ENCODE measurements around the gene ABCA1.
"Not testable (repeated sequence)": the region's sequence is repeated elsewhere in the genome, so short reads cannot be mapped to it uniquely, and the experiment has no call there.

The ABCA1 gene

DNA sequence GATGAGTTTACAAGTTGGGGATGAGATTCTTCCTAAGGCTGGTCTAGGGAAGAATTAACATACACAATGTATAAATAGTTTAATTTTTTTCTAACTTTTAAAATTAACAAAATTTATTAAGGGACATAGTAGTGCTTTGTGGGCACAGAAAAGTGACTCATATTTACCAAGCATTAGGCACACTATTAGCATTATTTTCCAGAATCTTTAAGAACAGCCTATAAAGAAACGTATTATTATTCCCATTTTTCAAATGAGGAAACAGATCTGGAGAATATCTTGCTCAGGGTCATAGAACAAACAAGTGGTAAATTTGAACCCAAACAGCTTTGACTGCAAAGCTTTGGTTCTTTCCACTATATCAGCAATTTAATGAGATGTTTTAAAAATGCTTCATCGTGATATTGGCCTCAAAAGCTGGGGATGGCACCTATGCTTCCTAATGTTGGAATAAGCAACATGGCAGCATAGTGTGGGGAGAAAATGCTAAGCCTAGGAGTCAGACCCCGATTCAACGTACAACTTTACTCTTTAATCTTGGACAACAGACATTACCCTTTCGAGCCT is 55.9 kb downstream of the ABCA1 start:
- in situ Hi-C loops (cut with MboI; ENCODE audit: low sequenced_read_pairs), result no loop called here

DNA sequence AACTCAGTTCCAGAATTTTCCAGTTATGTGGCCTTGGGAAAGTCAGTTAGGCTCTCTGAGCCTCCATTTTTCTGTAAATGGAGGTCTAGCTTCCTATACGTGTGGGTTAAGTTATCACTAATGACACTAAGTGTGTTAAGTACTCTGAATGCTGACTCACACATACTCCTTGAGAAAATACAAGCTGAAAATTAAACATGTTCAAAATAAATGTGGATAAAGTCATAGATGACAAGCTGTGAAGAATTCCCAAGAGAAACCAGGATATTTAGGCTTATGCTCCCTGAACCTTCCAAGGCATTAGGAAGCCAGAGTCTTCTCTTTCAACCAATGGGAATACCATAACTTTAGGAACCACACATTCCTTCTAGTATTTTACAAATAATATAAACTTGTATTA is 58.1 kb downstream of the ABCA1 start:
- in situ Hi-C loops (cut with MboI; ENCODE audit: low sequenced_read_pairs), result no loop called here

DNA sequence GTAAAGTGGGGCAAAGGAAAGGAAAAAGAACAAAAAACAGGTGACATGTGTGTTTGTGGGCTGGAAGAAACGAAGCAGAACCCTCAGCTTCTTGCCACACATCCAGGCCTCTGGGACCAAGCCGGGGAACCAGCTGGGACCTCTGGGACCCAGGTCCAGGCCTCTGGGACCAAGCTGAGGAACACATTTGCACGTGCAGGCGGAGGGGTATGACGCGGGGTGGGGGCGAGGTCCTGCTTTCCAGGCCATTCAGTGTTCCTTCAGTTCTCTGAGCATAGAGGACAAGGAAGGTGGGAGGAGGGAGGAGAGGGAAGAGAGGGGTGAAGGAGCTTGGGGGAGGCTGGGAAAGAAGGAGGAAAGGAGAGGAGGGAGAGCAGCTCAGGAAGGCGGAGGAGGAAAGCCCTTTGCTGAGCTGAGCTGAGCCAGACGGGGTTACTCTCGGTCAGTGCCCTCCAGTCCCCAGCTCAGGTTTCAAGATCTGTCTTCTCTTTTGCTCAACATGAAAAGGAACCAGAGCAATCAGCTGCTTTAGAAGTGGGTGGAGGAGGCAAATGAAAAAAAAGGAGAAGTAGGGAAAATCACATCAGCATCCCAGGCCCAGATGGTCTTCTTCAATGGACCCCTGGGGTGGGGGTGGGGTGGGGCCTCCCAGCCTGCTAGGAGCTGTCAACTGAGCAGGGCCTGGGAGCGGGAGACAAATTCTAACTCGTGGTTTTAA is 59.1 kb downstream of the ABCA1 start:
- in situ Hi-C loops (cut with MboI; ENCODE audit: low sequenced_read_pairs), result no loop called here

DNA sequence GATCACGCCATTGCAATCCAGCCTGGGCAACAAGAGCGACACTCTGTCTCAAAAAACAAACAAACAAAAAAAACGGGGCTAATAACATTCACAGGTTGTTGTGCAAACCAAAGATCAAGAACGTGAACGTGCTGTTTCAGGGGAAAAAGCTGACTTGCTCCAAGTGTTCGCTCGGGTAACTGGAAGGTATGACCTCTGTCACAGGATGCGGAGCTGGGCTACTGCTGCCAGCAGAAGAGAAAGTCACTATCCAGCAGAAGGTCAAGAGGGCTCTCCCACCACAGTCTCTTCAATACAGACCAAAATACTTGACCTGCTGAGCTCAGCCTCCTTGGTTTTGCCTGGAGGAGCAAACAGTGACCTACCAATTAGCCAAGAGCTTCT is 59.7 kb downstream of the ABCA1 start:
- in situ Hi-C loops (cut with MboI; ENCODE audit: low sequenced_read_pairs), result no loop called here

DNA sequence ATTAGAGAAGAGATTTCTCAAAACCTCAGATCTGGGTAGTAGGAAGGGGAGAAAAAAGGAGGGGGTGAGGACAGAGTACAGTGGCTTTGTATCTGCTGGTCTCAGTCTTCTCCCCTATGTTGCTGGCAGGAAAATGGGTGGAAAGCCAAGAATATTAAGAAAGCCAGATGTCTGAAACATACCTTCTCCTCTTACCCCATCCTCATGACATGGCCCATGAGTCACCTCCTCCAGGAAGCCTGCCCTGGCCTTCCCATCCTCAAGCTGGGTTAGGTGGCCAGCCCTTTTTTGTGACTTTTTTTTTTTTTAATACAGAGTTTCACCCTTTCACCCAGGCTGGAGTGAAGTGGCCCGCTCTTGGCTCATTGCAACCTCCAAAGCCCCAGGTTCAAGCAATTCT is 61.8 kb downstream of the ABCA1 start:
- in situ Hi-C loops (cut with MboI; ENCODE audit: low sequenced_read_pairs), result no loop called here

DNA sequence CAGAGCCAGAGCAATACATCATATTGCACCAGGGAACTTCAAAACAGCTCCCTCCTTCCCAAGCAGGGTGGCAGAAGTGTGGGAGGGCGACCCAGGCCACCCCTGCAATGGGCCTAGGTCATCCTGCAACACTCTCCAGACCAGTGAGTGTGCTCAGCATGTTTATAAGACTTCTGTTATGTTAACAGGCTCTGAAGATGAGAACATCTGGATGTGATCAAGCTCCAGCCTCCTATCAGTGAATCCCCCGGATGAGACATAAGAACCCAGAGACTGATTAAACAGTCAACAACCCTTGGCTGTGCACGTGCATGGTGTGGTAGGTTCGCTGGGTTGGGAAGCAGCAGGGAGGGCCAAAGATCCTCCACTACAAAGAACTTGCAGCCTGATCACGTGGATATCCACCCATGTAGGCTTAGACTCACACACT is 63.3 kb downstream of the ABCA1 start:
- in situ Hi-C loops (cut with MboI; ENCODE audit: low sequenced_read_pairs), result no loop called here

DNA sequence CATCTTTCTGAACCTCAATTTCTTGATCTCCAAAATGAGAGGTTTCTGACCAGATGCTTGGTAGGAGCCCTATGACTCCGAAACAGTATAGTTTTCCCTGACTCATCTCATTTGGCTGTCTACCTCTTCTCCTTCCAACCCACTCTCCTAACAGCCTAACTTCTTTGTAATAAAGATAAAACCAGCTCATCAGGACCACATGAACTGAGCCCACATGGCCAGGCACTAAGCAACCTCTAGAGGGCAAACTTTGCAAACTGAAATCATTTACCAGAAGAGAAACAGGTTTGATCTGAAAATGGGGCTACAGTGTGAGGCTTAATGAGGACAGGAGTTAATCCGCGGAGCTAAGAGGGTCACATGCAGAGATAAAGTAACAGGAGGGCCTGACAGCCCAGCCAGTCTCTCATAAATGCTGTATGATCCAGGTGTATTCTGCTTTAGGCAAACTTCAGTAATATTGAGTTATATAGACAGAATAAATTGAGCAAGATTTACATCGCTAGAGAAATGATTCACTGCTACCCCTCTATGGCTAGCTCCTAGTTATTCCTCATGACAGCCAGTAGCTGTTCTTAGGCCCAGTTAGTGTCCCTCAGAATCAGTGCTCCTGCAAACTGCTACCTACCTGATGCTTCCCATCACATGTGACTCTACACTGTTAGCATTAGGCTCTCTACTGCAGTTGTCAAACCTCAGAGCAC is 64.6 kb downstream of the ABCA1 start:
- in situ Hi-C loops (cut with MboI; ENCODE audit: low sequenced_read_pairs), result no loop called here

DNA sequence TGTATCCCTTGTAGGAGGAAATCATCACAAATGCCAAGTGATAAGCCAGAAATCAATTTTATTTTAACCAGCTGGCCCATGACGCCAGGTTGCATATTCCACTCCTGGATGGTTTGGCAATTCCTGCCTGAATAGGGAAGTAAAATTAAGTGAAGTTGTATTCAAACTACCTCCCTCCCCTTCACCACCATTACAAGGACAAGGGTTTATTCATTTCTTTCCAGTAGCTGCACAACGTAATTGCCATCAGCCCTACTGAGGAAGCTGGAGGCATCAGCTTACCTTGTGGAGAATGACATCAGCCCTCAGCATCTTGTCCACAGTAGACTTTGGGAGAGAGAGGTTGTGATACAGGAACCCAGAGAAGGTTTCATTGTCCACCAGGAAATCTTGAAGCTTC is 66.6 kb downstream of the ABCA1 start:
- in situ Hi-C loops (cut with MboI; ENCODE audit: low sequenced_read_pairs), result no loop called here

DNA sequence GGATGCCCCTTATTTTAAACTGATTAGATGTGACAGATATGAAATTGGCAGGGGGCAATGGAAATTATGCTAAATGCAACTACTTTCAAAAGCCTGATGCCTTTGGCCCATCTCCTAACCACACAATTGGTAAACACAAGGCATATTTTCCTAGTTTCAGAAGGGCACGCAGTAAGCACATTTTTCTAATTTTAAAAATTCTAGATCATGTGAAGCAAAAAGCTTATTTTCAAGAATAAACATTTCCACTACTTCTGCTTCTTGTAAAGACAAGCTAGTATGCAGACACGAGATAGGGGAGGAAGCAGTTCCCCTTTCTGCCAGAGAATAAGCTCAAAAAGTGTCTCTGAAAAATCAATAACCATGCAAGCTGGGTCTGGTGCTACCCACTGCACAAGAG is 67.7 kb downstream of the ABCA1 start:
- in situ Hi-C loops (cut with MboI; ENCODE audit: low sequenced_read_pairs), result no loop called here

DNA sequence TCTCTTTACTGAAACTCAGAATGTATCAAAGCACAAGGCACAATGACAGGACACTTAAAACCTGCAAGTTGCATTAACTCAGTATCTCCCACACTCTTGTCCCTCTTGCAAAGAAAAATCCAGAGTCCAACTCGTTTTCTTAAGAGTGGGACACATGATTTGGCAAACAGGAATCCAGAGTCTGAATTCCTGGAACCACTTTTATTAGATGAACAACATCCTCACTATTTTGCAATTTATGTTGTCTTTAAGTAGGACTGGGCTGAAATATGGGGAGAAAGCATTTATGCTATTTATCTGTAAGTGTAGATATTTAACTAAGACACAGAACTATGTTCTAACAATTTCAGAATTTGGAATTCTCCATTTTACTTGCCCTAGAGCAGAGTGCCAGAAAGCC is 69.1 kb downstream of the ABCA1 start:
- in situ Hi-C loops (cut with MboI; ENCODE audit: low sequenced_read_pairs), result no loop called here

DNA sequence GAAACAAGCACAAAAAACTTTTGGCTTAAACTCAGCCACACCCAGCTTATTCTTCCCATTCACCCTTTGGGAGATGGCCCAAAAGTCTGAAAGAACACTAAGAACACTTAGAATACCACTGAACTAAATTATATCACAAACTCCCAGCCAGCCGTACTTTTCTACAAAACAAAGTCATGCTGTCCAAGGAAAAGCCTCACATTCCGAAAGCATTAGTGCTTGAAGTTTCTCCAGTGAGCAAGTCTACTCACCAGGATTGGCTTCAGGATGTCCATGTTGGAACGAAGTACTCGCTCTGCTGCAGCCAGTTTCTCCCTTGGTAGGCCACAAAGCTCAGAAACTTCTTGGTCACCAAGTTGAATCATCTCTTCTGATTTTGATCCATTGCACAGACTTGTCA is 69.7 kb downstream of the ABCA1 start:
- in situ Hi-C loops (cut with MboI; ENCODE audit: low sequenced_read_pairs), result no loop called here

DNA sequence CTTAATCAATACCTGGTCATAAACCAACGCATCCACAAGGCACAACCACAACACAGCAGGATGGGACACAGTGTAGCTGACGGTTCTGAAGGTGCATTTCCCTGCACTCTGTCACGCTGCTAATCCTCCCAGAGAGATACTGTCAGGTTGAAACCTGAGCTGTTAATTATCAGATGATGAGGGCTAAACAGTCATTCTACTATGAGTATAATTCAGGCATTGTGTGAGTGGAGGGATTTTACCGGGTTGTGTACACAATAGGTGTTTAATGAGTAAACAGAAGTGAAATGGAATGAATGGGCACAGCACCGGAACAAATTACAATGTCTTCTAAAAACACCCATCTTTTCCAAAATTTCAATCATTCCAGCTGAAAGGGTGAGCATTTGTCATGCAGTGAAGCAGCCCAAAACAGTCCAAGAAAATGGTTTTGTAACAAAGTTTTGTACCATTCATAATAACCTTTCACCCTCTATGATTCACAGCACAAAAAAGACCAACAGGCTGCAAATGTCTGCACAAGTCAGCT is 71.5 kb downstream of the ABCA1 start:
- in situ Hi-C loops (cut with MboI; ENCODE audit: low sequenced_read_pairs), result no loop called here

DNA sequence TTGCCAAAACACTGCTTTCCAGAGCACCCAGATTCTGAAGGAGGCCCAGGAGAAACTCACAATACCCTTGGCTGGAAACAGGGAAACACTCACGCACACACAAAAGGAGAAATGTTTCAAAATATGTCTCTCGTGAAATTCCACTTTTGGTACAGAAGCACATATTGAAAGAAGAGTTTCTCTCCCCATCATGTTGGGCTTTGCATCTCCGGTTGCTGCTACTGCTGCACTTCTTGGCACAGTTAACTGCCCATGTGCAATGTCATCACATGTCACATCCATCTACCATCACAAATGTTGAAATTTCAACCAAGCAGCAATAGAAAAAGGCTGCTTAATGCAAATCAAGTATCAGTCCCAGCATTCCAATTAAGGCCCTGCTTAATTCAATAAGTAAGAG is 72.1 kb downstream of the ABCA1 start:
- in situ Hi-C loops (cut with MboI; ENCODE audit: low sequenced_read_pairs), result no loop called here

DNA sequence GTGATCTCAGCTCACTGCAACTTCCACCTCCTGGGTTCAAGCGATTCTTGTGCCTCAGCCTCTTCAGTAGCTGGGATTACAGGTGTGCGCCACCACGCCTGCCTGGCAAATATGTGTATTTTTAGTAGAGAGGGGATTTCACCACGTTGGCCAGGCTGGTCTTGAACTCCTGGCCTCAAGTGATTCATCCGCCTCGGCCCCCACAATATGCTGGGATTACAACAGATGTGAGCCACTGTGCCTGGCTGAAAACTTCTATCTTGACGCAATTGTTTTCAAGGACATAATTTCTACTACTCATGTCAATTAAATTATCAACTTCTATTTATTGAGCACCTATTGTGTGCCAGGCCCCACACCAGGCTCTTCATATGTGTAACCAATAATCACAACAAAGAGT is 72.7 kb downstream of the ABCA1 start:
- in situ Hi-C loops (cut with MboI; ENCODE audit: low sequenced_read_pairs), result not testable (repeated sequence)

DNA sequence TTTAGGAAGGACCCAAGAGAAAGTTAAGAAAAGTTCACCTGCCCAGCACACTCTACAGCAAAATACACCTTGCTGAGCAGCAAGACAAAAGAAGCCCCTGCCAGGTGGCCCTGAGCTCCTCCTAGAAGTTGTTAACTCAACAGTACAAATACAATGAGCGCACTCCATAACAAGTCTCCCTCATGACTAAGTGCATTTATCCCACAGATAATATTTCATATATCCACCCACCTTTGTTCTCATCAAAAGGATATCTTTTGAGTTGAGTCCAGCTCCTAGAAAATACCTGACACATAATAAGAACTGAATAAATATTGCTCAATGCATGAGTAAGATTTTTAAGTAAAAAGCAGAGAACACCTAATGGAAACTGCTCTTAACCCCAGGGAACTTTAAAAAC is 73.3 kb downstream of the ABCA1 start:
- in situ Hi-C loops (cut with MboI; ENCODE audit: low sequenced_read_pairs), result no loop called here

DNA sequence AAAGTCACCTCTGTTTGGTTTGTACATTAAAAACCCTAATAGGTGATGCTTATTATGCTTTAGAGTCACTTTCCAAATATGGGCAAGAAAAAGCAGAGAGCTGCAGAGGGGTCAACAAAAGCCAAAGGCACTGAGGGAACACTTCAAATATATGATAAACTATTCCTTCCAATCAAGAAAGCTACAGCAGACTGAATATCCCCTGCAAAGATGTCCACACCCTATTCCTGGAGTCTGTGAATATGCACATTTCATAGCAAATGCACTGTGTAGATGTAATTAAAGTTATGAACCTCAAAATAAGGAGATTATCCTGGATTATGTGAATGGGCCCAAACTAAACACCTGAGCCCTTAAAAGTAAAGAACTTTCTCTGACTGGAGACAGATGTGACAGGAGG is 74.3 kb downstream of the ABCA1 start:
- in situ Hi-C loops (cut with MboI; ENCODE audit: low sequenced_read_pairs), result no loop called here

DNA sequence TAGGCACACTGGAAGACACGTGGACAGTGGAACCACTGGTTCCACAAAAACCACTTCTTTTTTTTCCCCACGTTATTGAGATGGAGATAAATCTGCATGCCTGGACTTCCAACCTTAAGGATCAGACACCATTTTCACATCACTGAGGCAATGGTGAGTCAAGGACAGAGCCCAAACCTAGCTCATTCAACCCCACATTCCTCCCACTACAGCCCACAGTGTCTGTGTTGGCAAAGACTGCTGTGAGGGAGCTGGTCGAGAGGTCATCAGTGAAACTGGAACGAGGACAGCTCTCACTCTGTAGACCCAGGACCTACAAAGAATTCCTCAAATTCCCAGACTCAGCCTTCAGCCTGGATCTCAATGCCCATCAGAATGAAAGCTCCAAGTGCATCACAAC is 74.8 kb downstream of the ABCA1 start:
- in situ Hi-C loops (cut with MboI; ENCODE audit: low sequenced_read_pairs), result no loop called here

DNA sequence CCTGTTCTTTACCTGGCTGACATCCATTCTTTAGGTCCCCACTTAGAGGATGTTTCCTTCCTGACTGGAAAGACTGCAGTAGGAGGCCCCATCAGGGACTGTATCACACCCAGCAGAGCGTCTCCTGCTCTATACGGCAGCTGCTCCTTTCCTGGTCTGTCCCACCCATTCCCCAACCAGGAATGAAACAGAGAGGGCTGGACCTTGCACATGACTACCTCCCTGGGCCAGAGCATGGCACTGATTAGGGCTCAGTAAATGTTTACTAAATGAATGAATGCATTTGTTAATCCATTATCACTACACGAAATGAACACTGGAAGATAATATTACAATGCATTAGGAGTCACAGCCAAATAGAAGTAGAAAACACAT is 76.4 kb downstream of the ABCA1 start:
- in situ Hi-C loops (cut with MboI; ENCODE audit: low sequenced_read_pairs), result no loop called here

DNA sequence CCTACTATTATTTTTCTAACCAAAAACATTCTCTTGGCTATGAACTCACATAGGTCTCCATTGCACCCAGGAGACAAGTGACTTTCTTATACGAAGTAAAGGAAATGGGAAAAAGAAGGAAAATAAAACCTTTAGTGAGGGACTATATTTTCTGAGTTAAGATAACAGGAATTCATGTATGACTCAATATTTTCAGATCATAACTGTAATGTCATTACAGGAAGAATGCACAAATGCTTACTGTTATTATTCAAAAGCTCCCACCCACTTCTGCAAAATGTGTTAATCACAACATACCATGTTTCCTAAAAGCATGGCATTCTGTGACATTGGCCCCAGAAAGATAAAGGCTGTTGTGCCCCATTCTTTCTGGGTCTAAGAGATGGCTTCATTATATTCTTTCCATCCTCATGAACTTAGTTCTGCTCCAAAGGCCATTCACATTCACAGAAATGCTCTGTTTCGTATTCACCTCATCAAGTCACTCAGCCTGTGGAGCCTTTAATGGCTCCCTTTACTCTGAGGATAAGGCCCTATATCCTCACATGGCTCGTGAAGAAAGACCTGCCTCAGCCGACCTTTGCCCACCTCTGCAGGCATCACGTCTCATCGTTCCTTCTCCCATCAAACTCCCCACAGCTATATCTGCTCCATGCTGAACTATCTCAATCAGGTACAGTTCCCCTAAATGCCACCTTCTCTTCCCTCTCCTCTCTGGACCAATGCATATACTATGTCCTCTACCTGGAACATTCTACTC is 77.0 kb downstream of the ABCA1 start:
- in situ Hi-C loops (cut with MboI; ENCODE audit: low sequenced_read_pairs), result no loop called here

DNA sequence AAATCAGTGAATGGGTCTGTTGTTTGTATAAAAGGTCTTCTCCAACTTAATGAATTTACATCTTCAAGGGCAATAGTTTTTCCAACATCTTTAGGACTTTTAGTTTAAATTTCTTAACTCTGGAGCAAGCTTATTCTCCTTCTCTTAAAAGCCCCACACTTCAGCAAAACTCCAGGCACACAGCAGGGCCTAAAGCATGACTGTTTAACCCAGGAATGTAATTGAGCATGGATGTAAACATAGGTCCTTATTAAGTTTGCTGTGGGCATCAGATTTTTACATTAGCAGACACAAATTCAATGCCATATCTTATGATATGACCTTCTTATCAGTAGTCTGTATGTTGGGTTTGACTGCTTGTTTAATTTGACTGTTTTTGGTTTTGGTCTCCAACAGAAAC is 78.9 kb downstream of the ABCA1 start:
- in situ Hi-C loops (cut with MboI; ENCODE audit: low sequenced_read_pairs), result no loop called here

DNA sequence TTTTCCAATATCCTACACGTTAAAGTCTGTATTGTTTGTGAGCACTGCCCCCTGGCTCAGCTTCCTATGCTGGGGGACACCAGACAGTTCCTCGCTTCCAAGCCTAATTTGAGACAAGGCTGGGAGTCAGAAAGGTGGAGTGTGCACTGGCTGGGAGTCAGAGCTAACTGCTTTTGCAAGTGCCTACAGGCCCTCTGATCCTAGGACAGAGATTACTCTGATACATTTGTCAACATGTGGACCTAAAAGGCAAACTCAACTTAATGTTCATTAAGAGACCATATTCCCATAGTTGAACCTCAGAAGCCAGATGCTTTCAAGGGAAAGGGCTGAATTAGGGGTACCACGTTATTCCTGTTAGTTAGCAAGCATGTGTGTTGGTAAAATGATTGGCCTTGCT is 83.2 kb downstream of the ABCA1 start:
- in situ Hi-C loops (cut with MboI; ENCODE audit: low sequenced_read_pairs), result no loop called here

Data from hTERT RPE-1 (cell line).